Spinal cord (tissue), 10 donors: ENCODE measurements around the gene UQCC5. TPM values are rescaled to one million over a fixed set of nuclear protein-coding genes. Genes with fewer than 3 reads are reported as not detected.
"Not testable (repeated sequence)": the region's sequence is repeated elsewhere in the genome, so short reads cannot be mapped to it uniquely, and the experiment has no call there.

Experiments used
- DNase-seq, 6 donors: peaks; one replicate each; pipeline versions ENCODE4 v3.0.0 to v3.0.0-alpha.2; 2013 to 2015; ENCODE audit warnings: low spot score in 6 of 6, low read depth in 4 of 6
- H3K27ac ChIP-seq: one replicate; pipeline ENCODE4 v1.5.1; 2013; ENCODE audit warnings: low read depth, low read length, control low read depth
- H3K27me3 ChIP-seq: one replicate; pipeline ENCODE4 v1.6.1; 2013; ENCODE audit warnings: low read length; ENCODE audit not compliant: control insufficient read depth, insufficient read depth
- H3K36me3 ChIP-seq: one replicate; pipeline ENCODE4 v1.6.1; 2013; ENCODE audit warnings: low read length; ENCODE audit not compliant: control insufficient read depth, insufficient read depth
- H3K4me1 ChIP-seq: one replicate; pipeline ENCODE4 v1.6.1; 2013; ENCODE audit warnings: low read length; ENCODE audit not compliant: control insufficient read depth, insufficient read depth
- H3K4me3 ChIP-seq: one replicate; pipeline ENCODE4 v1.5.1; 2013; ENCODE audit warnings: low read depth, low read length, control low read depth
- H3K9me3 ChIP-seq: one replicate; pipeline ENCODE4 v1.6.1; 2013; ENCODE audit warnings: low read length; ENCODE audit not compliant: control insufficient read depth, insufficient read depth
- WGBS: methylation state at CpG from one replicate; pipeline ENCODE4 v1.1.5; 2013; ENCODE audit warnings: missing lambda C conversion rate; ENCODE audit not compliant: insufficient coverage; 5-methylcytosine and 5-hydroxymethylcytosine counted together
- polyA plus RNA-seq, 2 donors: library from polyadenylated mRNA; unstranded; fragments of 120-200 nt; gene quantifications; one replicate each; pipeline ENCODE4 v1.2.1, GENCODE V29; 2013; ENCODE audit not compliant: insufficient read length in 2 of 2
- total RNA-seq, 2 donors: library from RNA; depleted of rRNA in 1 of 2; stranded (reverse); fragments of 120-200 nt in 1 of 2; fragments of >200 nt in 1 of 2; gene quantifications; one replicate each; pipeline versions ENCODE4 v1.2.3 to v1.2.4, GENCODE V29; 2013 to 2014
- donor health status: healthy.

Gene UQCC5
- total and polyA plus RNA-seq, 4 donors = 2.8 to 21.9 (median 20.8) TPM

DNA sequence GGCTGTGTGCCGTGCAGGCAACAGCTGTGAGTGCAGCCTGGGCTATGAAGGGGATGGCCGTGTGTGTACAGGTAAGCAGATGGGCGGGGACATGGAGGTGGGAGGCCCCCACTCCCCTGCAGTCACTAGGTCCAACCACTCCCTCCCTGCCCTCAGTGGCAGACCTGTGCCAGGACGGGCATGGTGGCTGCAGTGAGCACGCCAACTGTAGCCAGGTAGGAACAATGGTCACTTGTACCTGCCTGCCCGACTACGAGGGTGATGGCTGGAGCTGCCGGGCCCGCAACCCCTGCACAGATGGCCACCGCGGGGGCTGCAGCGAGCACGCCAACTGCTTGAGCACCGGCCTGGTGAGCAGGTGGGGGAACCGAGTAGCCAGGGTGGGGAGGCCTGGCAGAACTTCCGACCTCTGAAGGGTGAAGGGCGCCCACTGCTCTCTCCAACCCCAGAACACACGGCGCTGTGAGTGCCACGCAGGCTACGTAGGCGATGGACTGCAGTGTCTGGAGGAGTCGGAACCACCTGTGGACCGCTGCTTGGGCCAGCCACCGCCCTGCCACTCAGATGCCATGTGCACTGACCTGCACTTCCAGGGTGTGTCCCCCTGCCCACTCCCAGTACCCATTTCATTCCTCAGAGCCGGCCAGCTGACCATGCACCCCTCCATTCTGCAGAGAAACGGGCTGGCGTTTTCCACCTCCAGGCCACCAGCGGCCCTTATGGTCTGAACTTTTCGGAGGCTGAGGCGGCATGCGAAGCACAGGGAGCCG lies 14.3 kb upstream of the UQCC5 start:
- WGBS = 89% methylated on average over 29 of the region's 33 CpGs
- Histone ChIP-seq H3K9me3 (no peaks in the 10 kb centered on the region), H3K27me3 (no peaks in the 10 kb centered on the region), H3K36me3 (peaks cover 72% of the 10 kb centered on the region), H3K4me1 (peaks cover 31% of the 10 kb centered on the region), H3K4me3 (no peak overlapping the region), H3K27ac (no peak overlapping the region)
- DNase-seq = no peak

DNA sequence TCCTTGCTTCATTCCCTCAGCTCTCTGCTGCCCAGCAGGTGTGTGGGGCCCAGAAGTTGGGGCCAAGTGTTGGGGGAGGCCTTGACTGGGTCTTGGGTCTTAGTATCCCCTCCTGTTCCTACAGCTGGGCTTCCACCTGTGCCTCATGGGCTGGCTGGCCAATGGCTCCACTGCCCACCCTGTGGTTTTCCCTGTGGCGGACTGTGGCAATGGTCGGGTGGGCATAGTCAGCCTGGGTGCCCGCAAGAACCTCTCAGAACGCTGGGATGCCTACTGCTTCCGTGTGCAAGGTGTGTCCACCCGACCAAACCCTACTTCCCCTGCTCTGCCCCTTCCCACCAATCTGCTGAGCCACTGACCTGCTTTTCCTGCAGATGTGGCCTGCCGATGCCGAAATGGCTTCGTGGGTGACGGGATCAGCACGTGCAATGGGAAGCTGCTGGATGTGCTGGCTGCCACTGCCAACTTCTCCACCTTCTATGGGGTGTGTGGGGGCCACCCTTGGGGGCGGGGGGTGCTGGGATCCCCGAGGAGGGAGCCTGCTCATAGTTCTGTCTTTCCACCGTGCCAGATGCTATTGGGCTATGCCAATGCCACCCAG lies 13.7 kb upstream of the UQCC5 start:
- peaks cover 31% of the 10 kb centered on the region for H3K4me1 ChIP-seq
- H3K9me3 ChIP-seq = no peaks in the 10 kb centered on the region
- no peak overlapping the region for H3K27ac ChIP-seq
- WGBS = 89% methylated on average over 12 of the region's 14 CpGs
- H3K4me3 ChIP-seq = no peak overlapping the region
- H3K36me3 ChIP-seq = peaks cover 79% of the 10 kb centered on the region
- no peak for DNase-seq
- no peaks in the 10 kb centered on the region for H3K27me3 ChIP-seq

DNA sequence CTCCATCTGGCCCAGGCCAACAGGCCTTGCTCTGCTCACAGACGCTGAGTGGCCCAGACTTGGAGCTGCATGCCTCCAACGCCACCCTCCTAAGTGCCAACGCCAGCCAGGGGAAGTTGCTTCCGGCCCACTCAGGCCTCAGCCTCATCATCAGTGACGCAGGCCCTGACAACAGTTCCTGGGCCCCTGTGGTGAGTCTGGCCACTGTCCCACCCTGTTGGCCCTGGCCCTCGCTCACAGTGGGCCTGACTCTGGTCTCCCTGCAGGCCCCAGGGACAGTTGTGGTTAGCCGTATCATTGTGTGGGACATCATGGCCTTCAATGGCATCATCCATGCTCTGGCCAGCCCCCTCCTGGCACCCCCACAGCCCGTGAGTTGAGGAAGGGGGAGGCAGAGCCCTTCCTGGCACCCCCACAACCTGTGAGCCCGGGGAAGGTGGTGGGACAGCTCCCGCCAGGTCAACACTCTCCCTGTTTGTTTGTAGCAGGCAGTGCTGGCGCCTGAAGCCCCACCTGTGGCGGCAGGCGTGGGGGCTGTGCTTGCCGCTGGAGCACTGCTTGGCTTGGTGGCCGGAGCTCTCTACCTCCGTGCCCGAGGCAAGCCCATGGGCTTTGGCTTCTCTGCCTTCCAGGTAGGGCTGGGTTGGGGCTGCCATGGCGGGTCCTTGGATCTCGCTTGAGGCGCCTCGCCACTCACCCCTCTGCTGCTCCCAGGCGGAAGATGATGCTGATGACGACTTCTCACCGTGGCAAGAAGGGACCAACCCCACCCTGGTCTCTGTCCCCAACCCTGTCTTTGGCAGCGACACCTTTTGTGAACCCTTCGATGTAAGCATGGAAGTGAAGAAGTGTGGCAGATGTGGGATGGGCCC lies 12.8 kb upstream of the UQCC5 start:
- Histone ChIP-seq H3K27ac (no peak overlapping the region), H3K9me3 (no peaks in the 10 kb centered on the region), H3K4me3 (no peak overlapping the region), H3K27me3 (no peaks in the 10 kb centered on the region), H3K36me3 (peaks cover 84% of the 10 kb centered on the region), H3K4me1 (peaks cover 24% of the 10 kb centered on the region)
- no peak for DNase-seq
- WGBS = 88% methylated on average over 23 of the region's 26 CpGs

DNA sequence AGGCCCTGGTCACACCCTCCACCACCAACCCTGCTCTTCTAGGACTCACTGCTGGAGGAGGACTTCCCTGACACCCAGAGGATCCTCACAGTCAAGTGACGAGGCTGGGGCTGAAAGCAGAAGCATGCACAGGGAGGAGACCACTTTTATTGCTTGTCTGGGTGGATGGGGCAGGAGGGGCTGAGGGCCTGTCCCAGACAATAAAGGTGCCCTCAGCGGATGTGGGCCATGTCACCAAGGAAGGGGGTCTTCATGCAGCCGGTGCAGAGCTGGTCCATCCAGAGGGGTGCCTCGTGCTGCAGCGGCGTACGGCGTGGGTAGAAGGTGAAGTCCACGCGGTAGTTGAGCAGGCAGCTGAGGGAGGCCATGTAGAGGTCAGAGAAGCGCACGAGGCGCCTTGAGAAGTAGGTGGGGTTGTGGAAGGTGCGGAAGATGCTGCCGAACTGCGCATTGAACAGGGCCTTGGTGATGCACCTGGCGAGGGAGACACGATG lies 12.1 kb upstream of the UQCC5 start:
- Histone ChIP-seq H3K36me3 (peaks cover 91% of the 10 kb centered on the region), H3K4me3 (no peak overlapping the region), H3K27me3 (no peaks in the 10 kb centered on the region), H3K9me3 (no peaks in the 10 kb centered on the region), H3K27ac (no peak overlapping the region), H3K4me1 (peaks cover 18% of the 10 kb centered on the region)
- no peak for DNase-seq
- 94% methylated on average over 18 of the region's 18 CpGs for WGBS

DNA sequence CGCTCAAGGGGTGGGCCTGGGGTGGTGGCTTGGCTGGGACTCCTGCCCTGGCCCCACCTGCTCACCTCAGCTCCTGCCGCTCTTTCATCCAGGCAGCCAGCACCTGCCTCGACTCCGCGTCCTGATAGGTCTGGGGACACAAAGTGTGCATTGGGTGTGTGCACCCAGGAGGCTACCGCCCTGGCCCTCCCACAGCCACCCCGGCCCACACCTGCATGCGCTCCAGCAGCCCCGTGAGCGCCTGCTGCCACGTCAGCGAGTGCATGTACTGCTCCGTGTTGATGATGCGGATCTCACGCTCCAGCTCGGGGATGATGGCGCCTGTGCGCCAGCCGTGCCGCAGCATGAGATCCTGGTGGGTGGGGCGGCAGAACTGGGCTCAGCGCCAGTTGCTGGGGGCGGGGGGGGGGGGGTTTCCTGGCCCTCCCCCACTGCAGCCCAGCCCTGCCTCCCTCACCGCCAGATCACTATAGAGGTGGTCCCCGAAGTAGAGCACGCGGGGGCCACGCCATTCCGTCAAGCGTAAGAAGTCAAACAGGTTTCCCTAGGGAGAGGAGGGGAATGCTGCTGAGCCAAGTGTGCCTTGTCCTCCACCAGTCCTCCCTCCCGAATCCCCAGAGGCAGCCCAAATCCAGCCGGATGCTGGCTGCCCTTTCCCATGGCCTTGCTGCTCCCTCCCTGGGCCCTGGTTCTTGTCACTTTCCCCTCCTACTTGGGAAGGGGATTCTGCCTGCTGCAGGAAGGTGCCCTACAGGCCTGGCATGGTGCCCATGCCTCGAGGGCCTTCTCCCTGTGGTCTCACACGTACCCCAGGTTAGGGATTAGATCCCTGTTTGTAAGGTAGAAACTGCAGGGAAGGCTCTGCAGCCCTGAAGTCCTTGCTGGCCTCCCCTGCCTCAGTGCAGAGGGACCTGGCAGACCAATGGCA lies 11.4 kb upstream of the UQCC5 start:
- 89% methylated on average over 19 of the region's 34 CpGs for WGBS
- peak overlapping the region; percentile 25 for H3K27ac ChIP-seq
- peaks cover 97% of the 10 kb centered on the region for H3K36me3 ChIP-seq
- no peaks in the 10 kb centered on the region for H3K9me3 ChIP-seq
- no peak overlapping the region for H3K4me3 ChIP-seq
- no peak for DNase-seq
- no peaks in the 10 kb centered on the region for H3K27me3 ChIP-seq
- H3K4me1 ChIP-seq = peaks cover 18% of the 10 kb centered on the region

DNA sequence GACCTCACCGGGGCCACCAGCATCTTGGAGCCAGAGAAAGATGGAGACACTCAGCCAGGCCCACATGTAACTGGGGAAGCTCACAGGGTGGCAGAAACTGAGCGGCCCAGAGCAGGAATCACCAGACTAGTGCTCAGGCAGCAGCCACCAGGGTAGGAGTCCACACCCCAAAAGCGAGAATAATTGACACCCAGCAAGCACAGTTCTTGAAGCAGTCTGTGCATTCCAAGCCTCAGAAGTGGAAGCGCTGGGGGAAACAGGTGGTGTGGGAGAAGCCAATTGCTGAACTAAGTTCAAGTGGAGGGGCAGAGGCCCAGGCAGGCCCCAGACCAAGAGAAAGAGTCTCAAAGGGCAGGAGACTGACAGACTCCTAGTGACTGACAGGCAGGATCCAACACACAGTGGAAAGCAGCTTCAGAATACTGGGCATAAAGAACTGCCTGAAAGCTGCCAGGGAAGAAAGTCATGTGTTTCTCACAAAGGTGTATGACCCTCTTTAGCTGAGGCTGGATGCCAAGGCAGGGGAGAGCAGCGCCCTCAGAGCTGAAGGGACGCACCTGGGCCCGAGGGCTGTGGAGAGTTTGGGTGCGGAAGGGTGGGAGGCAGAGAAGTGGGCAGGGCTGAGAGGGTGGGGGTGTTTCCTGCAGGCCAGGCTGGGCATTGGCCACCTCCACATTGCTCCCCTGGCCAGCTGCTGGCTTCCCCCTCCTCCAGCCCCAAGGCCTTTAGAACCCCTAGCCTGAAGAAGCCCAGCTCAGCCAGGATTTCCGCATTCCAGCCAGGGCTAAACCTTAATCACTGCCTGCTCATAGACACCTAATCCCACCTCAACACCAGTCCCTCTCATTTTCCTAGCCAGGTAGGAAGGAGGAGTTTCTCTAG lies 10.5 kb upstream of the UQCC5 start:
- no peaks in the 10 kb centered on the region for H3K27me3 ChIP-seq
- no peak for DNase-seq
- 88% methylated on average over 6 of the region's 9 CpGs for whole genome bisulfite sequencing
- no peak overlapping the region for H3K4me3 ChIP-seq
- no peaks in the 10 kb centered on the region for H3K9me3 ChIP-seq
- H3K36me3 ChIP-seq = peaks cover 93% of the 10 kb centered on the region
- H3K27ac ChIP-seq = peak overlapping the region; percentile 25
- peaks cover 20% of the 10 kb centered on the region for H3K4me1 ChIP-seq

DNA sequence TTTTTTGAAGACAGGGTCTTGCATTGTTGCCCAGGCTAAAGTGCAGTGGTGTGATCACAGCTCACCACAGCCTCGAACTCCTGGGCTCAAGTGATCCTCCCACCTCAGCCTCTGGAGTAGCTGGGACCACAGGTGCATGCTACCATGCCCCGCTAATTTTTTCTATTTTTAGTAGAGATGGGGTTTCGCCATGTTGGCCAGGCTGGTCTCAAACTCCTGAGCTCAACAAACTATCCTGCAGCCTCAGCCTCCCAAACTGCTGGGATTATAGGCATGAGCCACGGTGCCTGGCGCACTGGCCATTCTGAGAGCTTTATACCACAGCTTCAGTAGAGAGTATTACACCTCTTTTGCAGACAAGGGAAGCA lies 9.8 kb upstream of the UQCC5 start:
- WGBS = 90% methylated on average over 2 of the region's 5 CpGs
- H3K9me3 ChIP-seq, H3K27ac ChIP-seq, DNase-seq, H3K27me3 ChIP-seq, H3K4me3 ChIP-seq: not testable (repeated sequence)
- Histone ChIP-seq H3K4me1 (peaks cover 27% of the 10 kb centered on the region), H3K36me3 (peaks cover 90% of the 10 kb centered on the region)

DNA sequence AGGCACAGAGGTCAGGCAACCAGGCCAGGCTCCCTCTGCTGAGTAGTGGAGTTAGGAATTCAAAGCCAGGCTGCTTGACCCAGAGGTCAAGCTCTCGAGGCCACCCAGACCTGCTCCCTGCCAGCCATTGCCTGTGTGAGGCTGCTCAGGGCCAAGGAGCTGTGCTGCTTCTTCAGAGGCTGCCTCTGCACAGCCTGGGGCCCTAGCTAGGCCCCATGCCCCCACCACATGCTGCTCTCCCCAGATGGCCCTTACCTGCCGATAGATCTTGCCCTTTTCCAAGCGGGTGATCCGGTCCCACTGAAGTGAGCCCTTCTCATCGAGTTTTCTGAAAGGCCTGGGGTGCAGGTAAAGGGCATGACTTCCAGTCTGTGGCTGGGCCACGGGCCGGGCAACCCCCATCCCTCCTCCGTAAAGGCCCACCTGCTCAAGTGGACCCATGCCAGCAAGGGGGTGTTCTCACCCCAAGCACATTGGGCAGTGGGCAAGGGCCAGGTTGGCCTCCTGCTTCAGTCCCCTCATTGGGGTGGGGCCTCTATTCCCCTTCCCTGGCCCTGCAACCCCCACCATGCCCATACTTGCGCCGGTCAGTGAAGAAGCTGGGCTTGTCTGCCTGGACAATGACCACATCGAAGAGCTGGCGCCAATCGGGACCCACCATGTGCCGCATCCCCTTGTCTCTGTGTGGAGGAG lies 9.2 kb upstream of the UQCC5 start:
- no peak overlapping the region for H3K4me3 ChIP-seq
- DNase-seq = no peak
- WGBS = 90% methylated on average over 9 of the region's 14 CpGs
- peaks cover 85% of the 10 kb centered on the region for H3K36me3 ChIP-seq
- no peaks in the 10 kb centered on the region for H3K9me3 ChIP-seq
- H3K4me1 ChIP-seq = peaks cover 32% of the 10 kb centered on the region
- no peaks in the 10 kb centered on the region for H3K27me3 ChIP-seq
- no peak overlapping the region for H3K27ac ChIP-seq
